H9 (cell line): ENCODE measurements around the gene LMF2. TPM values are rescaled to one million over a fixed set of nuclear protein-coding genes. Genes with fewer than 3 reads are reported as not detected.

Experiments
- DNase-seq: peaks from one replicate; pipeline ENCODE4 v3.0.0-alpha.2; 2017
- H2AFZ ChIP-seq: one replicate; pipeline ENCODE4 v1.6.1; 2013; ENCODE audit warnings: mild to moderate bottlenecking, low read length, control low read depth, moderate library complexity
- H2AK5ac ChIP-seq: 2 replicates; pipeline ENCODE4 v1.6.1; 2013; ENCODE audit warnings: low read length, control low read depth, mixed read lengths; ENCODE audit not compliant: insufficient read length
- H2BK120ac ChIP-seq: one replicate; pipeline ENCODE4 v1.6.1; 2013; ENCODE audit warnings: low read depth, mild to moderate bottlenecking, low read length, control low read depth, inconsistent platforms; ENCODE audit not compliant: poor library complexity, severe bottlenecking
- H2BK12ac ChIP-seq: 2 replicates; pipeline ENCODE4 v1.6.1; 2013; ENCODE audit warnings: low read length, control low read depth, mixed read lengths, low read depth; ENCODE audit not compliant: insufficient read length
- H2BK15ac ChIP-seq: 2 replicates; pipeline ENCODE4 v1.6.1; 2013; ENCODE audit warnings: low read depth, low read length, control low read depth
- H2BK20ac ChIP-seq: one replicate; pipeline ENCODE4 v1.6.1; 2013; ENCODE audit warnings: low read depth, mild to moderate bottlenecking, low read length, control low read depth, inconsistent platforms; ENCODE audit not compliant: poor library complexity, severe bottlenecking
- H2BK5ac ChIP-seq: 2 replicates; pipeline ENCODE4 v1.6.1; 2013; ENCODE audit warnings: low read length, control low read depth, mixed read lengths; ENCODE audit not compliant: insufficient read length
- H3K14ac ChIP-seq: 2 replicates; pipeline ENCODE4 v1.6.1; 2013; ENCODE audit warnings: low read length, control low read depth; ENCODE audit not compliant: insufficient read depth
- H3K18ac ChIP-seq: 2 replicates; pipeline ENCODE4 v1.6.1; 2013; ENCODE audit warnings: low read depth, mild to moderate bottlenecking, mixed read lengths, low read length, control low read depth; ENCODE audit not compliant: insufficient read length
- H3K23ac ChIP-seq: 2 replicates; pipeline ENCODE4 v1.6.1; 2013; ENCODE audit warnings: low read length, control low read depth, mixed read lengths, low read depth; ENCODE audit not compliant: insufficient read length
- H3K23me2 ChIP-seq: 2 replicates; pipeline ENCODE4 v1.6.1; 2013; ENCODE audit warnings: low read depth, mild to moderate bottlenecking, mixed read lengths, low read length, control low read depth; ENCODE audit not compliant: insufficient read length, poor library complexity, severe bottlenecking
- H3K27ac ChIP-seq: 2 replicates; pipeline ENCODE4 v1.5.1; 2013; ENCODE audit warnings: low read length, control low read depth, mixed read lengths, low read depth; ENCODE audit not compliant: insufficient read length
- H3K27me3 ChIP-seq: 2 replicates; pipeline ENCODE4 v1.6.1; 2013; ENCODE audit warnings: low read length, control low read depth, inconsistent platforms; ENCODE audit not compliant: insufficient read depth
- H3K4ac ChIP-seq: 2 replicates; pipeline ENCODE4 v1.6.1; 2013; ENCODE audit warnings: low read depth, mild to moderate bottlenecking, control low read depth, inconsistent platforms, low read length, moderate library complexity
- H3K4me1 ChIP-seq: 2 replicates; pipeline ENCODE4 v1.6.1; 2013; ENCODE audit warnings: low read length, control low read depth, inconsistent platforms; ENCODE audit not compliant: insufficient read depth
- H3K4me2 ChIP-seq: 2 replicates; pipeline ENCODE4 v1.6.1; 2013; ENCODE audit warnings: low read length, control low read depth, mixed read lengths; ENCODE audit not compliant: insufficient read length, insufficient read depth
- H3K56ac ChIP-seq: 2 replicates; pipeline ENCODE4 v1.6.1; 2013; ENCODE audit warnings: low read depth, mild to moderate bottlenecking, mixed read lengths, low read length, control low read depth; ENCODE audit not compliant: insufficient read length
- H3K79me1 ChIP-seq: 2 replicates; pipeline ENCODE4 v1.6.1; 2013; ENCODE audit warnings: low read depth, mild to moderate bottlenecking, moderate library complexity, low read length, control low read depth, inconsistent platforms; ENCODE audit not compliant: insufficient read depth, poor library complexity, severe bottlenecking
- H3K79me2 ChIP-seq: 2 replicates; pipeline ENCODE4 v1.6.1; 2013; ENCODE audit warnings: low read length, control low read depth, inconsistent platforms; ENCODE audit not compliant: insufficient read depth
- H3K9ac ChIP-seq: 2 replicates; pipeline ENCODE4 v1.6.1; 2013; ENCODE audit warnings: low read length, control low read depth, mixed read lengths; ENCODE audit not compliant: insufficient read length; ENCODE audit errors: extremely low read depth
- H3K9me3 ChIP-seq: one replicate; pipeline ENCODE4 v1.6.1; 2013; ENCODE audit warnings: low read depth, low read length, inconsistent platforms; ENCODE audit not compliant: control insufficient read depth
- H3T11ph ChIP-seq: one replicate; pipeline ENCODE4 v1.6.1; 2013; ENCODE audit warnings: mild to moderate bottlenecking, low read length, control low read depth, inconsistent platforms
- H4K20me1 ChIP-seq: one replicate; pipeline ENCODE4 v1.6.1; 2013; ENCODE audit not compliant: control insufficient read depth, insufficient read length, insufficient read depth
- H4K5ac ChIP-seq: 2 replicates; pipeline ENCODE4 v1.6.1; 2013; ENCODE audit warnings: low read depth, mild to moderate bottlenecking, mixed read lengths, low read length, control low read depth; ENCODE audit not compliant: insufficient read length
- H4K8ac ChIP-seq: replicated peaks from 2 replicates; pipeline ENCODE4 v1.6.1; 2013; ENCODE audit warnings: low read length, control low read depth, mixed read lengths, low read depth; ENCODE audit not compliant: insufficient read length
- H4K91ac ChIP-seq: 2 replicates; pipeline ENCODE4 v1.6.1; 2013; ENCODE audit warnings: low read depth, mild to moderate bottlenecking, moderate library complexity, mixed read lengths, low read length, control low read depth; ENCODE audit not compliant: insufficient read length
- H3K27ac Mint-ChIP-seq, 3 experiments: 2 replicates in 2 of 3; 3 replicates in 1 of 3; pipeline ENCODE4 v1.8.0; 2020 to 2021; ENCODE audit warnings: mixed read lengths in 3 of 3, mild to moderate bottlenecking in 1 of 3, moderate library complexity in 1 of 3
- H3K27me3 Mint-ChIP-seq: 2 replicates; pipeline ENCODE4 v1.8.0; 2021; ENCODE audit warnings: low read depth, mild to moderate bottlenecking, moderate library complexity, mixed read lengths
- H3K36me3 Mint-ChIP-seq, 3 experiments: 2 replicates in 2 of 3; 3 replicates in 1 of 3; pipeline ENCODE4 v1.8.0; 2020 to 2021; ENCODE audit warnings: low read depth in 3 of 3, mixed read lengths in 3 of 3; ENCODE audit not compliant: insufficient read depth in 1 of 3
- H3K4me1 Mint-ChIP-seq, 2 experiments: 2 replicates each; pipeline ENCODE4 v1.8.0; 2020; ENCODE audit warnings: mixed read lengths in 2 of 2
- H3K4me3 Mint-ChIP-seq, 2 experiments: 2 replicates in 1 of 2; 3 replicates in 1 of 2; pipeline ENCODE4 v1.8.0; 2020 to 2021; ENCODE audit warnings: mild to moderate bottlenecking in 2 of 2, mixed read lengths in 2 of 2, moderate library complexity in 1 of 2
- H3K9me3 Mint-ChIP-seq, 2 experiments: 2 replicates in 1 of 2; 3 replicates in 1 of 2; pipeline ENCODE4 v1.8.0; 2020; ENCODE audit warnings: mild to moderate bottlenecking in 2 of 2, mixed read lengths in 2 of 2, moderate library complexity in 1 of 2
- CTCF ChIP-seq: fragments of 200-600 bp; sonication (generic); conservative IDR thresholded peaks from 3 replicates; pipeline ENCODE4 v1.8.0; 2021; ENCODE audit warnings: antibody characterized with exemption, mild to moderate bottlenecking
- WGBS: extraction: QIAGEN DNeasy Blood & Tissue Kit; methylation state at CpG from one replicate; pipeline ENCODE4 v1.1.7; 2013; ENCODE audit warnings: missing lambda C conversion rate, low lambda C conversion rate, mixed read lengths; ENCODE audit not compliant: insufficient read length; ENCODE audit errors: extremely low coverage; 5-methylcytosine and 5-hydroxymethylcytosine counted together
- total RNA-seq: library from RNA; stranded (reverse); gene quantifications from 2 replicates; pipeline ENCODE4 v1.2.1, GENCODE V29; 2021

Gene LMF2
- total RNA-seq, 1 experiment from 2014 or later = 43.6 TPM

- no peaks in the 10 kb centered on the region; a peak in 1 of 5 replicates for H3K9me3 Mint-ChIP-seq
- WGBS = no CpG with 5 or more reads among the region's 41 CpGs
- TF ChIP-seq CTCF = no peak
Observed at GRCh38 chr22:50459496-50460140, 47.9 kb downstream of the LMF2 start.

More at GRCh38 chr22:50459496-50460140, 47.9 kb downstream of the LMF2 start:
- no peak overlapping the region for H3K27ac ChIP-seq
- H4K5ac ChIP-seq = no peak overlapping the region
- no peaks in the 10 kb centered on the region for H3K79me1 ChIP-seq
- no peak overlapping the region for H3K23ac ChIP-seq
- no peaks in the 10 kb centered on the region for H3K4me1 ChIP-seq
- H2BK12ac ChIP-seq = no peak overlapping the region
- H3T11ph ChIP-seq = no peak overlapping the region
- no peak overlapping the region for H3K14ac ChIP-seq
- H3K18ac ChIP-seq = no peak overlapping the region
- H3K4ac ChIP-seq = no peak overlapping the region
- H4K20me1 ChIP-seq = peaks cover 5% of the 10 kb centered on the region
- no peak overlapping the region for H4K91ac ChIP-seq
- no peaks in the 10 kb centered on the region for H3K79me2 ChIP-seq
- H2BK20ac ChIP-seq = no peak overlapping the region
- no peak overlapping the region for H3K9ac ChIP-seq
- no peak overlapping the region for H2BK120ac ChIP-seq
- no peaks in the 10 kb centered on the region for H3K23me2 ChIP-seq
- H3K56ac ChIP-seq = no peak overlapping the region
- H3K4me1 Mint-ChIP-seq = no peaks in the 10 kb centered on the region
- DNase-seq = no peak
- no peak overlapping the region for H2AK5ac ChIP-seq
- no peaks in the 10 kb centered on the region for H3K27me3 Mint-ChIP-seq
- H3K9me3 ChIP-seq = no peaks in the 10 kb centered on the region
- H4K8ac ChIP-seq = no peak overlapping the region
- no peak overlapping the region for H2AFZ ChIP-seq
- H2BK15ac ChIP-seq = no peak overlapping the region
- H3K4me2 ChIP-seq = no peak overlapping the region
- no peak overlapping the region for H3K27ac Mint-ChIP-seq
- peaks cover 23 to 84% (median 79%) of the 10 kb centered on the region in 3 experiments for H3K36me3 Mint-ChIP-seq
- H2BK5ac ChIP-seq = no peak overlapping the region
- no peaks in the 10 kb centered on the region for H3K27me3 ChIP-seq
- H3K4me3 Mint-ChIP-seq = no peak overlapping the region
